Endometrial microvascular endothelial cells (primary cell): ENCODE data around the gene HIGD1B. TPM values are rescaled to one million over a fixed set of nuclear protein-coding genes. Genes with fewer than 3 reads are reported as not detected.

Experiments used
- total RNA-seq: library from RNA; depleted of rRNA; stranded (reverse); fragments of >200 nt; gene quantifications from one replicate; pipeline ENCODE4 v1.2.3, GENCODE V29; 2015; ENCODE audit errors: inconsistent ontology term

The HIGD1B gene
- total RNA-seq, 1 donor from 2014 or later, result not detected

Other genes with a start within 250 kb of the HIGD1B start
- under 0.01 TPM for gene MEIOC, start 191.4 kb upstream of the HIGD1B start, total RNA-seq
- gene CCDC43, start 158.1 kb upstream of the HIGD1B start, total RNA-seq, result 29.4 TPM
- 12.8 TPM for gene DBF4B, start 139.2 kb upstream of the HIGD1B start, total RNA-seq
- gene ADAM11, start 88.9 kb upstream of the HIGD1B start, total RNA-seq, result 0.19 TPM
- gene GJC1, start 17.6 kb upstream of the HIGD1B start, total RNA-seq, result 18.2 TPM
- gene EFTUD2, start 51.6 kb downstream of the HIGD1B start, total RNA-seq, result 122 TPM
- not detected for gene GFAP, start 67.6 kb downstream of the HIGD1B start, total RNA-seq
- 30.1 TPM for gene KIF18B, start 99.9 kb downstream of the HIGD1B start, total RNA-seq
- not detected for gene C1QL1, start 120.4 kb downstream of the HIGD1B start, total RNA-seq
- 40.8 TPM for gene DCAKD, start 203.7 kb downstream of the HIGD1B start, total RNA-seq
- gene NMT1, start 213.4 kb downstream of the HIGD1B start, total RNA-seq, result 95.8 TPM